Measurements from ENCODE around the gene ZC3H8.

DNA sequence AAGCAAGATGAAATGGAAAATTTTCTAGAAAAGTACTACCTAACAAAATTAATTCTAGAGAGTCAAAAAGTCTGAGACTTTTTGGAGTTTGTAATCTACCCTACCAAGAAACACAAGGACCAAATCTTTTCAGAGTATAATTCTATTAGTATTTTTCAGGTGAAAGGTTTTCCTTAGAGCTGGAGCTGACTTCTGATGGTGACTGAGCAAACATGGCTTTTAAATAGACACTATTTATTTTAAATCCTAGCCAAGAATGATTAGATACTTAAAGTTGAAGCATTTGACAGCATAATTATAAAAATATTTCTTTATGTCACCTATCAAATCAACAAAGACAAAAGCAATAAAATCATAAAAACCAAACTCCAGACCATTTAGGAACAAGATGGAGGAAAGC lies 47.1 kb upstream of the ZC3H8 start:
- TF ChIP-seq, protein P1, sequence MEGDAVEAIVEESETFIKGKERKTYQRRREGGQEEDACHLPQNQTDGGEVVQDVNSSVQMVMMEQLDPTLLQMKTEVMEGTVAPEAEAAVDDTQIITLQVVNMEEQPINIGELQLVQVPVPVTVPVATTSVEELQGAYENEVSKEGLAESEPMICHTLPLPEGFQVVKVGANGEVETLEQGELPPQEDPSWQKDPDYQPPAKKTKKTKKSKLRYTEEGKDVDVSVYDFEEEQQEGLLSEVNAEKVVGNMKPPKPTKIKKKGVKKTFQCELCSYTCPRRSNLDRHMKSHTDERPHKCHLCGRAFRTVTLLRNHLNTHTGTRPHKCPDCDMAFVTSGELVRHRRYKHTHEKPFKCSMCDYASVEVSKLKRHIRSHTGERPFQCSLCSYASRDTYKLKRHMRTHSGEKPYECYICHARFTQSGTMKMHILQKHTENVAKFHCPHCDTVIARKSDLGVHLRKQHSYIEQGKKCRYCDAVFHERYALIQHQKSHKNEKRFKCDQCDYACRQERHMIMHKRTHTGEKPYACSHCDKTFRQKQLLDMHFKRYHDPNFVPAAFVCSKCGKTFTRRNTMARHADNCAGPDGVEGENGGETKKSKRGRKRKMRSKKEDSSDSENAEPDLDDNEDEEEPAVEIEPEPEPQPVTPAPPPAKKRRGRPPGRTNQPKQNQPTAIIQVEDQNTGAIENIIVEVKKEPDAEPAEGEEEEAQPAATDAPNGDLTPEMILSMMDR (IDR thresholded peaks at IDR 0.05) = no peak
- TF ChIP-seq POLR2A (IDR thresholded peaks at IDR 0.05) (no peak), POLR2AphosphoS5 (IDR thresholded peaks at IDR 0.05) (no peak)

All from breast epithelium (tissue), 3 donors.